Duodenal mucosa (tissue), 2 donors: ENCODE data around the gene MAK.
"Not testable (repeated sequence)": the region's sequence is repeated elsewhere in the genome, so short reads cannot be mapped to it uniquely, and the experiment has no call there.

Source experiments
- H3K27ac ChIP-seq: one replicate; pipeline ENCODE4 v1.7.0; 2013; ENCODE audit warnings: low read depth, low read length
- H3K27me3 ChIP-seq, 2 donors: one replicate each; pipeline ENCODE4 v1.7.0; 2013; ENCODE audit warnings: low read length in 2 of 2, control low read depth in 1 of 2; ENCODE audit not compliant: insufficient read depth in 2 of 2, control insufficient read depth in 1 of 2
- H3K36me3 ChIP-seq, 2 donors: one replicate each; pipeline ENCODE4 v1.7.0; 2013; ENCODE audit warnings: low read length in 2 of 2, control low read depth in 1 of 2; ENCODE audit not compliant: insufficient read depth in 2 of 2, control insufficient read depth in 1 of 2
- H3K4me1 ChIP-seq, 2 donors: one replicate each; pipeline ENCODE4 v1.7.0; 2013; ENCODE audit warnings: low read length in 2 of 2, control low read depth in 1 of 2; ENCODE audit not compliant: insufficient read depth in 2 of 2, control insufficient read depth in 1 of 2
- H3K4me3 ChIP-seq, 2 donors: one replicate each; pipeline ENCODE4 v1.7.0; 2013; ENCODE audit warnings: low read length in 2 of 2, low read depth in 1 of 2
- H3K9ac ChIP-seq, 2 donors: one replicate each; pipeline ENCODE4 v1.7.0; 2013; ENCODE audit warnings: low read length in 2 of 2, low read depth in 1 of 2
- H3K9me3 ChIP-seq, 2 donors: one replicate each; pipeline ENCODE4 v1.7.0; 2013; ENCODE audit warnings: low read length in 2 of 2, control low read depth in 1 of 2; ENCODE audit not compliant: control insufficient read depth in 1 of 2

MAK gene

DNA sequence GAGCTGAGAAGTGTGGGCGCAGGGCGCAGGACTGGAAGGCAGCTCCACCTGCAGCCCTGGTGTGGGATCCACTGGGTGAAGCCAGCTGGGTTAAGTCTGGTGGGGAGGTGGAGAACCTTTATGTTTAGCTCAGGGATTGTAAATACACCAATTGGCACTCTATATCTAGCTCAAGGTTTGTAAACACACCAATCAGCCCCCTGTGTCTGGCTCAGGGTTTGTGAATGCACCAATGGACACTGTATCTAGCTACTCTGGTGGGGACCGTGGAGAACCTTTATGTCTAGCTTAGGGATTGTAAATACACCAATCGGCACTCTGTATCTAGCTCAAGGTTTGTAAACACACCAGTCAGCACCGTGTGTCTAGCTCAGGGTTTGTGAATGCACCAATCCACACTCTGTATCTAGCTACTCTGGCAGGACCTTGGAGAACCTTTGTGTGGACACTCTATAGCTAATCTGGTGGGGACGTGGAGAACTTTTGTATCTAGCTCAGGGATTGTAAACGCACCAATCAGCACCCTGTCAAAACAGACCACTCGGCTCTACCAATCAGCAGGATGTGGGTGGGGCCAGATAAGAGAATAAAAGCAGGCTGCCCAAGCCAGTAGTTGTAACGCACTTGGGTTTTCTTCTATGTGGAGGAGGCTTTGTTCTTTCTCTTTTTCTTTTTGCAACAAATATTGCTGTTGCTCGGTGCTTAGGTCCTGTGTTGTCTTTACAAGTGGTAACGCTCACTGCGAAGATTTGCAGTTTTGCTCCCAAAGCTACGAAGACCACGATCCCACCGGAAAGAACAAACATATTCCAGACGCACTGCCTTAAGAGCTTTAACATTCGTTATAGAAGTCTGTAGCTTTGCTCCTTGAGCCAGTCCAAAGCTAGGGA is 117.1 kb downstream of the MAK start:
- Histone ChIP-seq H3K27ac (peak overlapping the region; percentile 74), H3K9ac (peak overlapping the region; percentile 58 to 85), H3K4me1 (peaks cover 12 to 25% of the 10 kb centered on the region in 2 donors), H3K9me3 (peaks cover 3 to 14% of the 10 kb centered on the region in 2 donors), H3K4me3 (peak overlapping the region; percentile 64 to 82)
- not testable (repeated sequence) for H3K36me3 ChIP-seq, H3K27me3 ChIP-seq

DNA sequence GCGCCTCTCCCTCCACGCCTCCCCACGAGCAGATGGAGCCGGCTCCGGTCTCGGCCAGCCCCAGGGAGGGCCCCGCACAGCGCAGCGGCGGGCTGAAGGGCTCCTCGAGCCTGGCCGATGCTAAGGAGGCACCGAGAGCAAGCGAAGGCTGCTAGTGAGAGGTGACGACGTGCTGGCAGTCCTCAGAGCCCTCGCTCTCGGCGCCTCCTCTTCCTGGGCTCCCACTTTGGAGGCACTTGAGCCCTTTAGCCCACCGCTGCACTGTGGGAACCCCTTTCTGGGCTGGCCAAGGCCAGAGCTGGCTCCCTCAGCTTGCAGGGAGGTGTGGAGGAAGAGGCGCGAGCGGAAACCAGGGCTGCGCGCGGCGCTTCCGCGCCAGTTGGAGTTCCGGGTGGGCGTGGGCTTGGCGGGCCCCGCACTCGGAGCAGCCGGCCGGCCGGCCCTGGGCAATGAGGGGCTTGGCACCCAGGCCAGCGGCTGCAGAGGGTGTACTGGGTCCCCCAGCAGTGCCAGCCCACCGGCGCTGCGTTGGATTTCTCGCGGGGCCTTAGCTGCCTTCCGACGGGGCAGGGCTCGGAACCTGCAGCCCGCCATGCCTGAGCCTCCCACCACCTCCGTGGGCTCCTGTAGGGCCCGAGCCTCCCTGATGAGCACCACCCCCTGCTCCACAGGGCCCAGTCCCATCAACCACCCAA is 117.9 kb downstream of the MAK start:
- Histone ChIP-seq H3K9me3 (peaks cover 3 to 14% of the 10 kb centered on the region in 2 donors), H3K4me3 (peak overlapping the region; percentile 64 to 82)

DNA sequence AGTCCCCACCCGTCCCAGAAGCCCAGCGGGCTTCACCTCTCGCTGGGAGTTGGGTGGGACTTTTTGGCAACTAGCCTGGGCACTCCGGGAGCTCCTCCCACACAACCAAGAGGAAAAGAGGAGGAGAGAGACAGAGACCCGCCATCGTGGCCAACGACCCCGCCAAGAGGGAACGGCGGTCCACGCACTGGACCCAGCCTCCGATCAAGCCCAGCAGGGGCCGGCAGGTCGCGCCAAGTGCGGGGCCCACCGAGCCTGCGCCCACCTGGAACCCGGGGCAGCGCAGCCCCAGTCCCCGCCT is 118.4 kb downstream of the MAK start:
- peak overlapping the region; percentile 58 to 85 for H3K9ac ChIP-seq
- no peaks in the 10 kb centered on the region for H3K27me3 ChIP-seq
- peak overlapping the region; percentile 64 to 82 for H3K4me3 ChIP-seq
- H3K36me3 ChIP-seq: peaks cover 0 to 3% of the 10 kb centered on the region in 2 donors
- H3K9me3 ChIP-seq: peaks cover 3 to 14% of the 10 kb centered on the region in 2 donors
- peak overlapping the region; percentile 60 for H3K27ac ChIP-seq
- H3K4me1 ChIP-seq: peaks cover 12 to 23% of the 10 kb centered on the region in 2 donors

More for the DNA sequence above, 117.9 kb downstream of the MAK start:
- Histone ChIP-seq H3K36me3 (peaks cover 0 to 6% of the 10 kb centered on the region in 2 donors), H3K27ac (peak overlapping the region; percentile 74), H3K9ac (peak overlapping the region; percentile 58 to 85), H3K27me3 (no peaks in the 10 kb centered on the region), H3K4me1 (peaks cover 12 to 25% of the 10 kb centered on the region in 2 donors)

DNA sequence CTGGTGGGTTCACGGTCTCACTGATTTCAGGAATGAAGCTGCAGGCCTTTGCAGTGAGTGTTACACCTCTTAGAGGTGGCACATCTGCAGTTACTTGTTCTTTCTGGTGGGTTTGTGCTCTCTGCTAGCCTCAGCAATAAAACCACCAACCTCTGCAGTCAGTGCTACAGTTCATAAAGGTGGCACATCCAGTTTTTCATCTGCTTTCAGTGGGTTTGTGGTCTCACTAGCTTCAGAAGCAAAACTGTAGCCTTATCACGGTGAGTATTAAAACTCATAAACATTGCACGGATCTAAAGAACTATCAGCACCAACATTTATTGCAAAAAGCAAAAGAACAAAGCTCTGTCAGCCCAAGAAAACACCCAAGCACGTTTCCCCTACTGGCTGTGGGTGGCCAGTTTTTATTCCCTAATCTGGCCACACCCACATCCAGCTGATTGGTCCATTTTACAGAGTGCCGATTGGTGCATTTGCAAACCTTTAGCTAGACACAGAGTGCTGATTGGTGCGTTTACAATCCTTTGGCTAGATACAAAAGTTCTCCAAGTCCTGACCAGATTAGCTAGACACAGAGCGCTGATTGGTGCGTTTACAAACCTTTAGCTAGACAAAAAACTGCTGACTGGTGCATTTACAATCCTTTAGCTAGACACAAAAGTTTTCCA is 118.9 kb downstream of the MAK start:
- H3K27ac ChIP-seq: no peak overlapping the region
- H3K9ac ChIP-seq: peak overlapping the region; percentile 58 to 85
- H3K4me1 ChIP-seq: peaks cover 12 to 19% of the 10 kb centered on the region in 2 donors
- no peaks in the 10 kb centered on the region for H3K27me3 ChIP-seq
- peak overlapping the region; percentile 64 to 82 for H3K4me3 ChIP-seq
- no peaks in the 10 kb centered on the region for H3K36me3 ChIP-seq
- peaks cover 3 to 14% of the 10 kb centered on the region in 2 donors for H3K9me3 ChIP-seq

DNA sequence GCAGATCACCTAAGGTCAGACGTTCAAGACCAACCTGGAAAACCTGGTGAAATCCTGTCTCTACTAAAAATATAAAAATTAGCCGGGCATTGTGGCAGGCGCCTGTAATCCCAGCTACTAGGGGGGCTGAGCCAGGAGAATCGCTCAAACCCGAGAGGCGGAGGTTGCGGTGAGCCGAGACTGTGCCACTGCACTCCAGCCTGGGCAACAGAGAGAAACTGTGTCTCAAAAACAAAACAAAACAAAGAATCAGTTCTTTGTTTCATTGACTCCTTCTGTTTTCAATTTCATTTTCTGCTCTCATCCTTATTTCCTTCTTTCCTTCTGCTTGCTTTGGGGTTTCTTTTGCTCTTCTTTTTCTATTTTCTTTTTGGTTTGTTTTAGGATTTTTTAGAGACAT is 124.4 kb downstream of the MAK start:
- Histone ChIP-seq H3K4me3 (no peak overlapping the region), H3K9me3 (peaks cover 3 to 9% of the 10 kb centered on the region in 2 donors), H3K27me3 (no peaks in the 10 kb centered on the region), H3K36me3 (peaks cover 0 to 9% of the 10 kb centered on the region in 2 donors), H3K9ac (no peak overlapping the region), H3K27ac (no peak overlapping the region), H3K4me1 (no peaks in the 10 kb centered on the region)
